ENCODE results near the gene SRSF6. TPM values are rescaled to one million over a fixed set of nuclear protein-coding genes. Genes with fewer than 3 reads are reported as not detected.

The SRSF6 gene
- total RNA-seq, 3 donors from 2014 or later, result 70.9 to 143 (median 114) TPM

GRCh38 chr20:43431134-43431519, 26.6 kb upstream of the SRSF6 start:
- no peak for DNase-seq (ENCODE audit: low spot score in 2 of 2)
- Histone ChIP-seq H3K4me3 (no peak overlapping the region), H3K9me3 (no peaks in the 10 kb centered on the region), H3K27ac (no peak overlapping the region), H3K27me3 (no peaks in the 10 kb centered on the region), H3K4me1 (no peaks in the 10 kb centered on the region), H3K36me3 (no peaks in the 10 kb centered on the region)
- intact Hi-C loops (cut with DNase I; ENCODE audit: low total_unique reads), result no loop called here
- TF ChIP-seq CTCF (IDR thresholded peaks at IDR 0.05), result no peak
- no peak for TF ChIP-seq POLR2A (IDR thresholded peaks at IDR 0.05)
- no peak for TF ChIP-seq POLR2AphosphoS5 (IDR thresholded peaks at IDR 0.05)

GRCh38 chr20:43432498-43432897, 25.2 kb upstream of the SRSF6 start:
- Histone ChIP-seq H3K27me3 (no peaks in the 10 kb centered on the region), H3K36me3 (no peaks in the 10 kb centered on the region), H3K27ac (no peak overlapping the region), H3K9me3 (no peaks in the 10 kb centered on the region), H3K4me1 (no peaks in the 10 kb centered on the region), H3K4me3 (no peak overlapping the region)
- no peak for TF ChIP-seq POLR2AphosphoS5 (IDR thresholded peaks at IDR 0.05)
- TF ChIP-seq POLR2A (IDR thresholded peaks at IDR 0.05), result no peak
- TF ChIP-seq CTCF (IDR thresholded peaks at IDR 0.05), result no peak
- intact Hi-C loops (cut with DNase I; ENCODE audit: low total_unique reads), result no loop called here
- no peak for DNase-seq (ENCODE audit: low spot score in 2 of 2)

GRCh38 chr20:43433250-43433854, 24.3 kb upstream of the SRSF6 start:
- intact Hi-C loops (cut with DNase I; ENCODE audit: low total_unique reads), result no loop called here
- no peak overlapping the region for H3K27ac ChIP-seq
- no peak overlapping the region for H3K4me3 ChIP-seq
- no peaks in the 10 kb centered on the region for H3K4me1 ChIP-seq
- no peak for DNase-seq (ENCODE audit: low spot score in 2 of 2)
- no peaks in the 10 kb centered on the region for H3K27me3 ChIP-seq
- no peak for TF ChIP-seq CTCF (IDR thresholded peaks at IDR 0.05)
- no peak for TF ChIP-seq POLR2AphosphoS5 (IDR thresholded peaks at IDR 0.05)
- TF ChIP-seq POLR2A (IDR thresholded peaks at IDR 0.05), result no peak
- H3K36me3 ChIP-seq, result no peaks in the 10 kb centered on the region
- no peaks in the 10 kb centered on the region for H3K9me3 ChIP-seq

- Histone ChIP-seq H3K9me3 (no peaks in the 10 kb centered on the region), H3K36me3 (no peaks in the 10 kb centered on the region), H3K4me1 (no peaks in the 10 kb centered on the region), H3K4me3 (no peak overlapping the region), H3K27me3 (no peaks in the 10 kb centered on the region), H3K27ac (no peak overlapping the region)
- no peak for TF ChIP-seq POLR2AphosphoS5 (IDR thresholded peaks at IDR 0.05)
- TF ChIP-seq POLR2A (IDR thresholded peaks at IDR 0.05), result no peak
- no peak for TF ChIP-seq CTCF (IDR thresholded peaks at IDR 0.05)
- intact Hi-C loops (cut with DNase I; ENCODE audit: low total_unique reads), result no loop called here
- DNase-seq (ENCODE audit: low spot score in 2 of 2), result no peak
Measured at GRCh38 chr20:43434565-43434964, 23.1 kb upstream of the SRSF6 start.

GRCh38 chr20:43438578-43439316, 18.9 kb upstream of the SRSF6 start:
- no peak for TF ChIP-seq CTCF (IDR thresholded peaks at IDR 0.05)
- no peak for TF ChIP-seq POLR2AphosphoS5 (IDR thresholded peaks at IDR 0.05)
- TF ChIP-seq POLR2A (IDR thresholded peaks at IDR 0.05), result no peak
- Histone ChIP-seq H3K27ac (no peak overlapping the region), H3K4me3 (no peak overlapping the region), H3K36me3 (no peaks in the 10 kb centered on the region), H3K27me3 (peaks cover 0 to 3% of the 10 kb centered on the region in 2 donors), H3K9me3 (no peaks in the 10 kb centered on the region), H3K4me1 (no peaks in the 10 kb centered on the region)
- intact Hi-C loops (cut with DNase I; ENCODE audit: low total_unique reads), result no loop called here
- DNase-seq (ENCODE audit: low spot score in 2 of 2), result no peak

All from breast epithelium (tissue), 4 donors.